ENCODE measurements around the gene GABPB1.

Gene GABPB1

DNA sequence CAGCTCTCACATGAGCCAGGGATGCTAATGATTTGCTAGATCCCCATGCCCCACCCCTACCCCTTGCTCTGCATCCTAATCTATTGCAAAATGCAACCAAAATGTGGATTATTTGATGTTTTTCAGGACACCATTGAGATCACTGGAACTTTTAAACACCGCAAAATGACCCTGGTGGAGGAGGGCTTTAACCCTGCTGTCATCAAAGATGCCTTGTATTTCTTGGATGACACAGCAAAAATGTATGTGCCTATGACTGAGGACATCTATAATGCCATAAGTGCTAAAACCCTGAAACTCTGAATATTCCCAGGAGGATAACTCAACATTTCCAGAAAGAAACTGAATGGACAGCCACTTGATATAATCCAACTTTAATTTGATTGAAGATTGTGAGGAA is 119.2 kb downstream of the GABPB1 start (continued):
- TF ChIP-seq CREB5 (CRISPR knock-in tag; IDR thresholded peaks at IDR 0.05; ENCODE audit: low read depth) (no peak), TCF4 (CRISPR knock-in tag; IDR thresholded peaks at IDR 0.05; ENCODE audit: borderline replicate concordance) (no peak)
- TF ChIP-seq, protein P1, sequence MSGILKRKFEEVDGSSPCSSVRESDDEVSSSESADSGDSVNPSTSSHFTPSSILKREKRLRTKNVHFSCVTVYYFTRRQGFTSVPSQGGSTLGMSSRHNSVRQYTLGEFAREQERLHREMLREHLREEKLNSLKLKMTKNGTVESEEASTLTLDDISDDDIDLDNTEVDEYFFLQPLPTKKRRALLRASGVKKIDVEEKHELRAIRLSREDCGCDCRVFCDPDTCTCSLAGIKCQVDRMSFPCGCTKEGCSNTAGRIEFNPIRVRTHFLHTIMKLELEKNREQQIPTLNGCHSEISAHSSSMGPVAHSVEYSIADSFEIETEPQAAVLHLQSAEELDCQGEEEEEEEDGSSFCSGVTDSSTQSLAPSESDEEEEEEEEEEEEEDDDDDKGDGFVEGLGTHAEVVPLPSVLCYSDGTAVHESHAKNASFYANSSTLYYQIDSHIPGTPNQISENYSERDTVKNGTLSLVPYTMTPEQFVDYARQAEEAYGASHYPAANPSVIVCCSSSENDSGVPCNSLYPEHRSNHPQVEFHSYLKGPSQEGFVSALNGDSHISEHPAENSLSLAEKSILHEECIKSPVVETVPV (CRISPR knock-in tag; IDR thresholded peaks at IDR 0.05), result no peak

- TF ChIP-seq, protein P1 (CRISPR knock-in tag; IDR thresholded peaks at IDR 0.05), result no peak
- no peak for ATAC-seq
Observed at GRCh38 chr15:50234764-50235163, 120.2 kb downstream of the GABPB1 start.

GRCh38 chr15:50233192-50233736 is 121.7 kb downstream of the GABPB1 start:
- TF ChIP-seq, protein P2, sequence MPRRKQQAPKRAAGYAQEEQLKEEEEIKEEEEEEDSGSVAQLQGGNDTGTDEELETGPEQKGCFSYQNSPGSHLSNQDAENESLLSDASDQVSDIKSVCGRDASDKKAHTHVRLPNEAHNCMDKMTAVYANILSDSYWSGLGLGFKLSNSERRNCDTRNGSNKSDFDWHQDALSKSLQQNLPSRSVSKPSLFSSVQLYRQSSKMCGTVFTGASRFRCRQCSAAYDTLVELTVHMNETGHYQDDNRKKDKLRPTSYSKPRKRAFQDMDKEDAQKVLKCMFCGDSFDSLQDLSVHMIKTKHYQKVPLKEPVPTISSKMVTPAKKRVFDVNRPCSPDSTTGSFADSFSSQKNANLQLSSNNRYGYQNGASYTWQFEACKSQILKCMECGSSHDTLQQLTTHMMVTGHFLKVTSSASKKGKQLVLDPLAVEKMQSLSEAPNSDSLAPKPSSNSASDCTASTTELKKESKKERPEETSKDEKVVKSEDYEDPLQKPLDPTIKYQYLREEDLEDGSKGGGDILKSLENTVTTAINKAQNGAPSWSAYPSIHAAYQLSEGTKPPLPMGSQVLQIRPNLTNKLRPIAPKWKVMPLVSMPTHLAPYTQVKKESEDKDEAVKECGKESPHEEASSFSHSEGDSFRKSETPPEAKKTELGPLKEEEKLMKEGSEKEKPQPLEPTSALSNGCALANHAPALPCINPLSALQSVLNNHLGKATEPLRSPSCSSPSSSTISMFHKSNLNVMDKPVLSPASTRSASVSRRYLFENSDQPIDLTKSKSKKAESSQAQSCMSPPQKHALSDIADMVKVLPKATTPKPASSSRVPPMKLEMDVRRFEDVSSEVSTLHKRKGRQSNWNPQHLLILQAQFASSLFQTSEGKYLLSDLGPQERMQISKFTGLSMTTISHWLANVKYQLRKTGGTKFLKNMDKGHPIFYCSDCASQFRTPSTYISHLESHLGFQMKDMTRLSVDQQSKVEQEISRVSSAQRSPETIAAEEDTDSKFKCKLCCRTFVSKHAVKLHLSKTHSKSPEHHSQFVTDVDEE (CRISPR knock-in tag; IDR thresholded peaks at IDR 0.05), result no peak
- no peak for TF ChIP-seq ZNF70 (CRISPR knock-in tag; IDR thresholded peaks at IDR 0.05)
- TF ChIP-seq ZFP3 (CRISPR knock-in tag; IDR thresholded peaks at IDR 0.05), result no peak
- no peak for TF ChIP-seq TOX (CRISPR knock-in tag; IDR thresholded peaks at IDR 0.05; ENCODE audit: borderline replicate concordance)
- no peak for TF ChIP-seq ZNF565 (CRISPR knock-in tag; conservative IDR thresholded peaks at IDR 0.05; ENCODE audit: low read depth)
- TF ChIP-seq, protein P1 (CRISPR knock-in tag; IDR thresholded peaks at IDR 0.05), result no peak
- TF ChIP-seq OSR1 (CRISPR knock-in tag; IDR thresholded peaks at IDR 0.05), result no peak
- TF ChIP-seq BACH2 (CRISPR knock-in tag; IDR thresholded peaks at IDR 0.05; ENCODE audit: borderline replicate concordance), result no peak
- TF ChIP-seq GLIS3 (CRISPR knock-in tag; IDR thresholded peaks at IDR 0.05), result no peak
- no peak for TF ChIP-seq ARNTL (CRISPR knock-in tag; IDR thresholded peaks at IDR 0.05; ENCODE audit: borderline replicate concordance, low read depth)
- no peak for TF ChIP-seq CSDC2 (CRISPR knock-in tag; IDR thresholded peaks at IDR 0.05)
- TF ChIP-seq RARB (CRISPR knock-in tag; IDR thresholded peaks at IDR 0.05), result no peak
- TF ChIP-seq, protein P3, sequence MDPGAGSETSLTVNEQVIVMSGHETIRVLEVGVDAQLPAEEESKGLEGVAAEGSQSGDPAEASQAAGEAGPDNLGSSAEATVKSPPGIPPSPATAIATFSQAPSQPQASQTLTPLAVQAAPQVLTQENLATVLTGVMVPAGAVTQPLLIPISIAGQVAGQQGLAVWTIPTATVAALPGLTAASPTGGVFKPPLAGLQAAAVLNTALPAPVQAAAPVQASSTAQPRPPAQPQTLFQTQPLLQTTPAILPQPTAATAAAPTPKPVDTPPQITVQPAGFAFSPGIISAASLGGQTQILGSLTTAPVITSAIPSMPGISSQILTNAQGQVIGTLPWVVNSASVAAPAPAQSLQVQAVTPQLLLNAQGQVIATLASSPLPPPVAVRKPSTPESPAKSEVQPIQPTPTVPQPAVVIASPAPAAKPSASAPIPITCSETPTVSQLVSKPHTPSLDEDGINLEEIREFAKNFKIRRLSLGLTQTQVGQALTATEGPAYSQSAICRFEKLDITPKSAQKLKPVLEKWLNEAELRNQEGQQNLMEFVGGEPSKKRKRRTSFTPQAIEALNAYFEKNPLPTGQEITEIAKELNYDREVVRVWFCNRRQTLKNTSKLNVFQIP (CRISPR knock-in tag; IDR thresholded peaks at IDR 0.05; ENCODE audit: borderline replicate concordance, low read depth), result no peak
- TF ChIP-seq PATZ1 (CRISPR knock-in tag; IDR thresholded peaks at IDR 0.05; ENCODE audit: borderline replicate concordance), result no peak
- TF ChIP-seq ZC3H10 (CRISPR knock-in tag; IDR thresholded peaks at IDR 0.05), result no peak
- TF ChIP-seq SNAI2 (CRISPR knock-in tag; IDR thresholded peaks at IDR 0.05), result no peak
- TF ChIP-seq TCF4 (CRISPR knock-in tag; IDR thresholded peaks at IDR 0.05; ENCODE audit: borderline replicate concordance), result no peak
- no peak for TF ChIP-seq ESRRG (CRISPR knock-in tag; IDR thresholded peaks at IDR 0.05)
- no peak for TF ChIP-seq ISL1 (CRISPR knock-in tag; IDR thresholded peaks at IDR 0.05)
- no peak for TF ChIP-seq CREB5 (CRISPR knock-in tag; IDR thresholded peaks at IDR 0.05; ENCODE audit: low read depth)

More at GRCh38 chr15:50233192-50233736, 121.7 kb downstream of the GABPB1 start:
- ATAC-seq, result no peak
